GM12873 (cell line): ENCODE measurements around the gene DPP4.

Experiments used
- CTCF ChIP-seq: IDR thresholded peaks from 2 replicates; pipeline ENCODE4 v1.5.1; 2012; ENCODE audit warnings: low read depth, mild to moderate bottlenecking, moderate library complexity, low read length, control low read depth; ENCODE audit not compliant: insufficient read depth; ENCODE audit errors: missing control alignments

The DPP4 gene

GRCh38 chr2:162082681-162083080 lies 8.7 kb upstream of the DPP4 start:
- no peak for TF ChIP-seq CTCF

- no peak for TF ChIP-seq CTCF
Observed at GRCh38 chr2:162082036-162082435, 8.0 kb upstream of the DPP4 start.

- no peak for TF ChIP-seq CTCF
Observed at GRCh38 chr2:162079514-162079913, 5.5 kb upstream of the DPP4 start.

GRCh38 chr2:162075689-162076132 lies 1.7 kb upstream of the DPP4 start:
- TF ChIP-seq CTCF = no peak

GRCh38 chr2:162074928-162075688 lies 1.1 kb upstream of the DPP4 start:
- TF ChIP-seq CTCF = no peak

- no peak for TF ChIP-seq CTCF
Observed at GRCh38 chr2:162074632-162074895, 549 bp upstream of the DPP4 start.

- TF ChIP-seq CTCF = no peak
Observed at GRCh38 chr2:162072976-162073887, 783 bp downstream of the DPP4 start.
